H9 (cell line): ENCODE data around the gene TSPAN9. TPM values are rescaled to one million over a fixed set of nuclear protein-coding genes. Genes with fewer than 3 reads are reported as not detected.

ENCODE experiments used
- DNase-seq: peaks from one replicate; pipeline ENCODE4 v3.0.0-alpha.2; 2017
- H2AFZ ChIP-seq: one replicate; pipeline ENCODE4 v1.6.1; 2013; ENCODE audit warnings: mild to moderate bottlenecking, low read length, control low read depth, moderate library complexity
- H2AK5ac ChIP-seq: 2 replicates; pipeline ENCODE4 v1.6.1; 2013; ENCODE audit warnings: low read length, control low read depth, mixed read lengths; ENCODE audit not compliant: insufficient read length
- H2BK120ac ChIP-seq: one replicate; pipeline ENCODE4 v1.6.1; 2013; ENCODE audit warnings: low read depth, mild to moderate bottlenecking, low read length, control low read depth, inconsistent platforms; ENCODE audit not compliant: poor library complexity, severe bottlenecking
- H2BK12ac ChIP-seq: 2 replicates; pipeline ENCODE4 v1.6.1; 2013; ENCODE audit warnings: low read length, control low read depth, mixed read lengths, low read depth; ENCODE audit not compliant: insufficient read length
- H2BK15ac ChIP-seq: 2 replicates; pipeline ENCODE4 v1.6.1; 2013; ENCODE audit warnings: low read depth, low read length, control low read depth
- H2BK20ac ChIP-seq: one replicate; pipeline ENCODE4 v1.6.1; 2013; ENCODE audit warnings: low read depth, mild to moderate bottlenecking, low read length, control low read depth, inconsistent platforms; ENCODE audit not compliant: poor library complexity, severe bottlenecking
- H2BK5ac ChIP-seq: 2 replicates; pipeline ENCODE4 v1.6.1; 2013; ENCODE audit warnings: low read length, control low read depth, mixed read lengths; ENCODE audit not compliant: insufficient read length
- H3K14ac ChIP-seq: 2 replicates; pipeline ENCODE4 v1.6.1; 2013; ENCODE audit warnings: low read length, control low read depth; ENCODE audit not compliant: insufficient read depth
- H3K18ac ChIP-seq: 2 replicates; pipeline ENCODE4 v1.6.1; 2013; ENCODE audit warnings: low read depth, mild to moderate bottlenecking, mixed read lengths, low read length, control low read depth; ENCODE audit not compliant: insufficient read length
- H3K23ac ChIP-seq: 2 replicates; pipeline ENCODE4 v1.6.1; 2013; ENCODE audit warnings: low read length, control low read depth, mixed read lengths, low read depth; ENCODE audit not compliant: insufficient read length
- H3K23me2 ChIP-seq: 2 replicates; pipeline ENCODE4 v1.6.1; 2013; ENCODE audit warnings: low read depth, mild to moderate bottlenecking, mixed read lengths, low read length, control low read depth; ENCODE audit not compliant: insufficient read length, poor library complexity, severe bottlenecking
- H3K27ac ChIP-seq: 2 replicates; pipeline ENCODE4 v1.5.1; 2013; ENCODE audit warnings: low read length, control low read depth, mixed read lengths, low read depth; ENCODE audit not compliant: insufficient read length
- H3K27me3 ChIP-seq: 2 replicates; pipeline ENCODE4 v1.6.1; 2013; ENCODE audit warnings: low read length, control low read depth, inconsistent platforms; ENCODE audit not compliant: insufficient read depth
- H3K4ac ChIP-seq: 2 replicates; pipeline ENCODE4 v1.6.1; 2013; ENCODE audit warnings: low read depth, mild to moderate bottlenecking, control low read depth, inconsistent platforms, low read length, moderate library complexity
- H3K4me1 ChIP-seq: 2 replicates; pipeline ENCODE4 v1.6.1; 2013; ENCODE audit warnings: low read length, control low read depth, inconsistent platforms; ENCODE audit not compliant: insufficient read depth
- H3K4me2 ChIP-seq: 2 replicates; pipeline ENCODE4 v1.6.1; 2013; ENCODE audit warnings: low read length, control low read depth, mixed read lengths; ENCODE audit not compliant: insufficient read length, insufficient read depth
- H3K56ac ChIP-seq: 2 replicates; pipeline ENCODE4 v1.6.1; 2013; ENCODE audit warnings: low read depth, mild to moderate bottlenecking, mixed read lengths, low read length, control low read depth; ENCODE audit not compliant: insufficient read length
- H3K79me1 ChIP-seq: 2 replicates; pipeline ENCODE4 v1.6.1; 2013; ENCODE audit warnings: low read depth, mild to moderate bottlenecking, moderate library complexity, low read length, control low read depth, inconsistent platforms; ENCODE audit not compliant: insufficient read depth, poor library complexity, severe bottlenecking
- H3K79me2 ChIP-seq: 2 replicates; pipeline ENCODE4 v1.6.1; 2013; ENCODE audit warnings: low read length, control low read depth, inconsistent platforms; ENCODE audit not compliant: insufficient read depth
- H3K9ac ChIP-seq: 2 replicates; pipeline ENCODE4 v1.6.1; 2013; ENCODE audit warnings: low read length, control low read depth, mixed read lengths; ENCODE audit not compliant: insufficient read length; ENCODE audit errors: extremely low read depth
- H3K9me3 ChIP-seq: one replicate; pipeline ENCODE4 v1.6.1; 2013; ENCODE audit warnings: low read depth, low read length, inconsistent platforms; ENCODE audit not compliant: control insufficient read depth
- H3T11ph ChIP-seq: one replicate; pipeline ENCODE4 v1.6.1; 2013; ENCODE audit warnings: mild to moderate bottlenecking, low read length, control low read depth, inconsistent platforms
- H4K20me1 ChIP-seq: one replicate; pipeline ENCODE4 v1.6.1; 2013; ENCODE audit not compliant: control insufficient read depth, insufficient read length, insufficient read depth
- H4K5ac ChIP-seq: 2 replicates; pipeline ENCODE4 v1.6.1; 2013; ENCODE audit warnings: low read depth, mild to moderate bottlenecking, mixed read lengths, low read length, control low read depth; ENCODE audit not compliant: insufficient read length
- H4K8ac ChIP-seq: replicated peaks from 2 replicates; pipeline ENCODE4 v1.6.1; 2013; ENCODE audit warnings: low read length, control low read depth, mixed read lengths, low read depth; ENCODE audit not compliant: insufficient read length
- H4K91ac ChIP-seq: 2 replicates; pipeline ENCODE4 v1.6.1; 2013; ENCODE audit warnings: low read depth, mild to moderate bottlenecking, moderate library complexity, mixed read lengths, low read length, control low read depth; ENCODE audit not compliant: insufficient read length
- H3K27ac Mint-ChIP-seq, 3 experiments: 2 replicates in 2 of 3; 3 replicates in 1 of 3; pipeline ENCODE4 v1.8.0; 2020 to 2021; ENCODE audit warnings: mixed read lengths in 3 of 3, mild to moderate bottlenecking in 1 of 3, moderate library complexity in 1 of 3
- H3K27me3 Mint-ChIP-seq: 2 replicates; pipeline ENCODE4 v1.8.0; 2021; ENCODE audit warnings: low read depth, mild to moderate bottlenecking, moderate library complexity, mixed read lengths
- H3K36me3 Mint-ChIP-seq, 3 experiments: 2 replicates in 2 of 3; 3 replicates in 1 of 3; pipeline ENCODE4 v1.8.0; 2020 to 2021; ENCODE audit warnings: low read depth in 3 of 3, mixed read lengths in 3 of 3; ENCODE audit not compliant: insufficient read depth in 1 of 3
- H3K4me1 Mint-ChIP-seq, 2 experiments: 2 replicates each; pipeline ENCODE4 v1.8.0; 2020; ENCODE audit warnings: mixed read lengths in 2 of 2
- H3K4me3 Mint-ChIP-seq, 2 experiments: 2 replicates in 1 of 2; 3 replicates in 1 of 2; pipeline ENCODE4 v1.8.0; 2020 to 2021; ENCODE audit warnings: mild to moderate bottlenecking in 2 of 2, mixed read lengths in 2 of 2, moderate library complexity in 1 of 2
- H3K9me3 Mint-ChIP-seq, 2 experiments: 2 replicates in 1 of 2; 3 replicates in 1 of 2; pipeline ENCODE4 v1.8.0; 2020; ENCODE audit warnings: mild to moderate bottlenecking in 2 of 2, mixed read lengths in 2 of 2, moderate library complexity in 1 of 2
- WGBS: extraction: QIAGEN DNeasy Blood & Tissue Kit; methylation state at CpG from one replicate; pipeline ENCODE4 v1.1.7; 2013; ENCODE audit warnings: missing lambda C conversion rate, low lambda C conversion rate, mixed read lengths; ENCODE audit not compliant: insufficient read length; ENCODE audit errors: extremely low coverage; 5-methylcytosine and 5-hydroxymethylcytosine counted together
- total RNA-seq: library from RNA; stranded (reverse); gene quantifications from 2 replicates; pipeline ENCODE4 v1.2.1, GENCODE V29; 2021
- TF ChIP-seq, protein P1 (sequence below): fragments of 200-600 bp; sonication (generic); conservative IDR thresholded peaks from 3 replicates; pipeline ENCODE4 v1.8.0; 2021; ENCODE audit warnings: antibody characterized with exemption, mild to moderate bottlenecking

The TSPAN9 gene
- total RNA-seq, 1 experiment from 2014 or later: 19.0 TPM

DNA sequence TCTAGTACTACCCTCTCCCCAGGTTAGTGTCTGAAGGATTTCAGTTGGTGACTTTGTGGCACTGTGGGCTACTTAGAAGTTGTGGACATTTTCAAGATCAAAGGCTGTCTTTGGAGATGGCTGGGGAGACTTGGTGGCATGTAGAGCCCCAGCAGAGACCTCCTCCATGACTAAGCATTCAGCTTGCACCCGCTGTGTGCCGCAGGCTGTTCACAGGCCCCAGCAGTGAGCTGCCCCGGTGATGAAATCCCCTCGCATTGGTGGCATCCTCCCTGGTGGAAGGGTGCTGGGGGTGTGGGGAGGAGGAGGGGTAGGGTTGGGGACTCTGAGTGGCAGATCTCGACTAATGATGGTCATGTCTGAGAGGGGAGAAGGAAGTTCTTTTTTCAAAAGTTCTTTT lies 173.9 kb downstream of the TSPAN9 start:
- Mint-ChIP-seq H3K4me3 (no peak overlapping the region), H3K27ac (peak overlapping the region in 2 of 3 experiments; percentile 6 to 20; a peak in 1 of 7 replicates), H3K9me3 (no peaks in the 10 kb centered on the region), H3K4me1 (peaks cover 36 to 38% of the 10 kb centered on the region in 2 experiments), H3K27me3 (no peaks in the 10 kb centered on the region), H3K36me3 (0 out of 7 replicates have a peak, but pooled peaks cover 0 to 4% (median 0%) of the 10 kb centered on the region in 3 experiments)
- Histone ChIP-seq H4K5ac (no peak overlapping the region), H3K23me2 (no peaks in the 10 kb centered on the region), H3K79me2 (no peaks in the 10 kb centered on the region), H3K27ac (no peak overlapping the region), H3K9ac (no peak overlapping the region), H2BK120ac (no peak overlapping the region), H2BK12ac (no peak overlapping the region), H2BK15ac (no peak overlapping the region), H2AFZ (no peak overlapping the region), H3K79me1 (no peaks in the 10 kb centered on the region), H3T11ph (no peak overlapping the region), H3K23ac (no peak overlapping the region), H3K9me3 (no peaks in the 10 kb centered on the region), H3K18ac (no peak overlapping the region), H3K14ac (no peak overlapping the region), H2BK5ac (no peak overlapping the region), H4K8ac (no peak overlapping the region), H3K4ac (no peak overlapping the region), H3K56ac (no peak overlapping the region), H3K27me3 (no peaks in the 10 kb centered on the region), H2AK5ac (no peak overlapping the region), H3K4me1 (no peaks in the 10 kb centered on the region), H4K20me1 (no peaks in the 10 kb centered on the region), H3K4me2 (no peak overlapping the region), H4K91ac (no peak overlapping the region), H2BK20ac (no peak overlapping the region)
- no peak for DNase-seq
- no CpG with 5 or more reads among the region's 5 CpGs for WGBS
- TF ChIP-seq, protein P1, sequence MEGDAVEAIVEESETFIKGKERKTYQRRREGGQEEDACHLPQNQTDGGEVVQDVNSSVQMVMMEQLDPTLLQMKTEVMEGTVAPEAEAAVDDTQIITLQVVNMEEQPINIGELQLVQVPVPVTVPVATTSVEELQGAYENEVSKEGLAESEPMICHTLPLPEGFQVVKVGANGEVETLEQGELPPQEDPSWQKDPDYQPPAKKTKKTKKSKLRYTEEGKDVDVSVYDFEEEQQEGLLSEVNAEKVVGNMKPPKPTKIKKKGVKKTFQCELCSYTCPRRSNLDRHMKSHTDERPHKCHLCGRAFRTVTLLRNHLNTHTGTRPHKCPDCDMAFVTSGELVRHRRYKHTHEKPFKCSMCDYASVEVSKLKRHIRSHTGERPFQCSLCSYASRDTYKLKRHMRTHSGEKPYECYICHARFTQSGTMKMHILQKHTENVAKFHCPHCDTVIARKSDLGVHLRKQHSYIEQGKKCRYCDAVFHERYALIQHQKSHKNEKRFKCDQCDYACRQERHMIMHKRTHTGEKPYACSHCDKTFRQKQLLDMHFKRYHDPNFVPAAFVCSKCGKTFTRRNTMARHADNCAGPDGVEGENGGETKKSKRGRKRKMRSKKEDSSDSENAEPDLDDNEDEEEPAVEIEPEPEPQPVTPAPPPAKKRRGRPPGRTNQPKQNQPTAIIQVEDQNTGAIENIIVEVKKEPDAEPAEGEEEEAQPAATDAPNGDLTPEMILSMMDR: no peak
